Colonic mucosa (tissue), 4 donors: Measurements from ENCODE around the gene MGRN1. TPM values are rescaled to one million over a fixed set of nuclear protein-coding genes. Genes with fewer than 3 reads are reported as not detected.
A peak's percentile ranks its signal among the peaks of the same experiment; 100 is the strongest.
"Not testable (repeated sequence)": the region's sequence is repeated elsewhere in the genome, so short reads cannot be mapped to it uniquely, and the experiment has no call there.

Source experiments
- DNase-seq: peaks from one replicate; pipeline ENCODE4 v3.0.0-alpha.2; 2020
- H3K27ac ChIP-seq: fragments of 200-600 bp; one replicate; pipeline ENCODE4 v1.8.0; 2021
- H3K27me3 ChIP-seq: fragments of 200-600 bp; one replicate; pipeline ENCODE4 v1.8.0; 2021
- H3K36me3 ChIP-seq: fragments of 200-600 bp; one replicate; pipeline ENCODE4 v1.8.0; 2021
- H3K4me1 ChIP-seq: fragments of 200-600 bp; one replicate; pipeline ENCODE4 v1.8.0; 2021; ENCODE audit warnings: mild to moderate bottlenecking
- H3K4me3 ChIP-seq: fragments of 200-600 bp; one replicate; pipeline ENCODE4 v1.8.0; 2021
- H3K9ac ChIP-seq, 2 donors: one replicate each; pipeline ENCODE4 v1.7.0; 2013; ENCODE audit warnings: control low read depth in 2 of 2, low read depth in 2 of 2, low read length in 2 of 2
- H3K9me3 ChIP-seq: fragments of 200-600 bp; one replicate; pipeline ENCODE4 v1.8.0; 2021
- intact Hi-C: fragments of 100-400 bp; cut with DNase I; formaldehyde crosslinking; loops from one replicate; pipeline ENCODE4 v1.14.1; 2022
- microRNA-seq: library from miRNA; unstranded; fragments of <30 nt; microRNA quantifications from one replicate; pipeline ENCODE4, GENCODE V29; 2019
- total RNA-seq, 2 donors: library from RNA; stranded (reverse); fragmentation: NEBNext Ultra II Directional in 1 of 2; extraction: Animal tissue kit (Norgen Biotek cat#: 25700) in 1 of 2; gene quantifications; one replicate each; pipeline ENCODE4 v1.2.1, GENCODE V29; 2021
- TF ChIP-seq, protein P1 (sequence below): fragments of 200-600 bp; IDR thresholded peaks from one replicate; pipeline ENCODE4 v1.8.0; 2022; ENCODE audit warnings: antibody characterized with exemption, mild to moderate bottlenecking
- donor health status: healthy.
- donor health status: DM: no; HTN: no; CAD: no.
- donor health status: DM: no; HTN: no; CAD: no.

The MGRN1 gene
- total RNA-seq, 2 donors from 2014 or later = 75.2 to 79.3 TPM

DNA sequence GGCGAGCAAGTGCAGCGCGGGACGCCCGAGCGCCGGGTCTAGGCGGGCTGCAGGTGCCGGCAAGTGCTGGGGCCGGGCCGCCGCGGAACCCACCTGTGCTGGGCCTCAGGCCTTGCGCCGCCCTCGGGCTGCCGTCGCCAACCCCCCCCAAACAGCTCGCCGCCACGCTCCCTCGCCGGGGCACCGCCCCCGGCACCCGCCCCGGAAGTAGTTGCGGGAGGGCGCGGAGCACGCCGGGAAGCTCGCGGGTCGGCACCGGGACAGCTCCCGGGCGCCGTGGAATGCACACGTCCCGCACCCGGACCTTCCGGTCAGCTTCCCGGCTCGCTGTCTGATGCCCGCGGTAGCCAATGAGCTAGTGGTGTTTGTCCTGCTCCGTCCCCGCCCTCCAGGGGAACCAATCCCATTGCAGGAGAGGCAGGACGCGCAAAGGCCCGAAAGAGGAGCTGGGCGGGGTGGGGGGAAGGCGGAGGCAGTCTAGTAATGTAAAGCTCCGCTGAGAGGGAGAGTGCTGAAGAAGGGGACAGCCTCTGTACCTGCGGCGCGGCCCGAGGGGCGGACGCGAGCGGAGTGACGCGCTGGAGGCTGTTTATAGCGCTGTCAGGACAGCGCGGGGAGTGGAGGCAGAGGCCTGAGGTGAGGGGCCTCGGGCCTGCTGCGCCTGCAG, 109.6 kb downstream of the MGRN1 start, which contains the start of the genes ANKS3 and DNAAF8:
ANKS3 (minus strand) TSS at position 209 of the 667 bp plus-strand sequence. CDS start 4,122 bp downstream, outside the sequence.
DNAAF8 (plus strand) TSS at position 475 of the 667 bp plus-strand sequence. CDS start 1,978 bp downstream, outside the sequence.
- Histone ChIP-seq H3K36me3 (no peaks in the 10 kb centered on the region), H3K4me1 (no peaks in the 10 kb centered on the region), H3K4me3 (peak within 1 kb of the TSS; percentile 99), H3K9ac (peak within 1 kb of the TSS; percentile 82 to 85), H3K27ac (peak within 1 kb of the TSS; percentile 80), H3K9me3 (no peaks in the 10 kb centered on the region), H3K27me3 (no peaks in the 10 kb centered on the region)
- DNase-seq = peak; percentile 98
- intact Hi-C loops = loop anchor here (10.0 kb wide), 1 partner anchor 221 kb away; the partner anchor contains the start of gene SEC14L5
- TF ChIP-seq, protein P1, sequence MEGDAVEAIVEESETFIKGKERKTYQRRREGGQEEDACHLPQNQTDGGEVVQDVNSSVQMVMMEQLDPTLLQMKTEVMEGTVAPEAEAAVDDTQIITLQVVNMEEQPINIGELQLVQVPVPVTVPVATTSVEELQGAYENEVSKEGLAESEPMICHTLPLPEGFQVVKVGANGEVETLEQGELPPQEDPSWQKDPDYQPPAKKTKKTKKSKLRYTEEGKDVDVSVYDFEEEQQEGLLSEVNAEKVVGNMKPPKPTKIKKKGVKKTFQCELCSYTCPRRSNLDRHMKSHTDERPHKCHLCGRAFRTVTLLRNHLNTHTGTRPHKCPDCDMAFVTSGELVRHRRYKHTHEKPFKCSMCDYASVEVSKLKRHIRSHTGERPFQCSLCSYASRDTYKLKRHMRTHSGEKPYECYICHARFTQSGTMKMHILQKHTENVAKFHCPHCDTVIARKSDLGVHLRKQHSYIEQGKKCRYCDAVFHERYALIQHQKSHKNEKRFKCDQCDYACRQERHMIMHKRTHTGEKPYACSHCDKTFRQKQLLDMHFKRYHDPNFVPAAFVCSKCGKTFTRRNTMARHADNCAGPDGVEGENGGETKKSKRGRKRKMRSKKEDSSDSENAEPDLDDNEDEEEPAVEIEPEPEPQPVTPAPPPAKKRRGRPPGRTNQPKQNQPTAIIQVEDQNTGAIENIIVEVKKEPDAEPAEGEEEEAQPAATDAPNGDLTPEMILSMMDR = no peak

DNA sequence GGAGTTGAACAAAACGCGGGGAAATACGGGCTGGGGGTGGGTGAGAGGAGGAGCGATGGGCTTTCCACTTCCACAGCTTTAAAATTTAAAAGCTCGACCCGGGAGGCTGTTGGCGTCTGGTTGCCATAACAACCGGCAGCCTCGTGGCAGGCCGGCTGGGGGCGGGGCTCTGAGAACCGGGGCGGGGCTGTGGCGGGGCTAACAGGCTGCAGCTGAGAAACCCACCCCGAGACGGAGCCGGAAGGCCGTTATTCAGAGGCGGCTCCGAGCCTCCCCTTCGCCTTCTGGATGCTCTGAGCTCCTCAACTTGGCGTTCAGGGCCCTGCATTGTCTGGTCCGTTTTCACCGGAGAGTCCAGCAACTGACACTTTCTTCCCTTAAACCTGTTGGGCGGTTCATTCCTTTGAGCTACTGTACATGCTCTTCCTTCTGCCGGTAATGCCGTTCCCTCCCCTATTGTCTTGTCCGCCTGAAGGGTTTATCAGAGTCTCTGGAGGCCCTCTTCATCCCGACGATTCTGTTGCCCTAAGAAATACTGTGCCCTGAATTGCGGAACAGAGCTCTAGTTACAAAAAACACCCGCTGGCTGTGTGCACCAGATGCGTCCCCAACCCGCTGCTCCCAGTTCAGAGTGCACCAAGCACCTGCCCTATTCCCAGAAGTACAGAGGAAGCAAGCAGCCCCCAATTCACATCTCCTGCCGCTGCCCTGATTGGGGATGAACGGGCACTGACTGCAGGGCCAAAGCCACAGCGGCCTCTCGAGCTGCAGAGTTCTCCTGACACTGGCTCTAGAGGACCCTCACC, 110.3 kb downstream of the MGRN1 start:
- TF ChIP-seq, protein P1 = no peak
- Histone ChIP-seq H3K4me3 (peak overlapping the region; percentile 99), H3K9me3 (no peaks in the 10 kb centered on the region), H3K4me1 (no peaks in the 10 kb centered on the region), H3K27ac (peak overlapping the region; percentile 80), H3K36me3 (no peaks in the 10 kb centered on the region), H3K9ac (peak overlapping the region; percentile 51 to 82), H3K27me3 (no peaks in the 10 kb centered on the region)
- peak; percentile 95 for DNase-seq
- intact Hi-C loops = loop anchor here (10.0 kb wide), 1 partner anchor 220 kb away; the partner anchor contains the start of gene SEC14L5

DNA sequence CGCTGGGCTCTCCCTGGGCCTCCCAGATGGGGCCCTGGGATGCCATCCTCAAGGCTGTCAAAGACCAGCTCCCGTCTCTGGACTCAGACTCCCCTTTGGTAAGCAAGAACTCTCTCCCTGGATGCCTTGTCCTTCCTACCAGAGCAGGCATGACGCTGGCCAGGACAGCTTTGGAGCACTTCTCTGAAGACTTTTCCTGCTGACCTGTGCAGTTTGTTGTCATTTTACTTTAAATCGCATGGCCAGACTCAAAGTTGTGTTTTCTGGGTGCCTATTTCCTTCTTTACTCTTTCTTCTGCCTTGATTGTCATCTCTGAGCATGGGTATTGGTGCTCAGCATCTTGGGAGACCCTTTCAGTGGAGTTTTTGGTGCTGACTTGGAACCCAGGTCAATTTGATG, 111.9 kb downstream of the MGRN1 start:
- TF ChIP-seq, protein P1 = no peak
- no peaks in the 10 kb centered on the region for H3K4me1 ChIP-seq
- no peaks in the 10 kb centered on the region for H3K27me3 ChIP-seq
- DNase-seq = no peak
- no peaks in the 10 kb centered on the region for H3K36me3 ChIP-seq
- intact Hi-C loops = loop anchor here (10.0 kb wide), 1 partner anchor 218 kb away; the partner anchor contains the start of gene SEC14L5
- no peak overlapping the region for H3K27ac ChIP-seq
- H3K4me3 ChIP-seq = no peak overlapping the region
- H3K9me3 ChIP-seq = no peaks in the 10 kb centered on the region
- H3K9ac ChIP-seq = no peak overlapping the region

DNA sequence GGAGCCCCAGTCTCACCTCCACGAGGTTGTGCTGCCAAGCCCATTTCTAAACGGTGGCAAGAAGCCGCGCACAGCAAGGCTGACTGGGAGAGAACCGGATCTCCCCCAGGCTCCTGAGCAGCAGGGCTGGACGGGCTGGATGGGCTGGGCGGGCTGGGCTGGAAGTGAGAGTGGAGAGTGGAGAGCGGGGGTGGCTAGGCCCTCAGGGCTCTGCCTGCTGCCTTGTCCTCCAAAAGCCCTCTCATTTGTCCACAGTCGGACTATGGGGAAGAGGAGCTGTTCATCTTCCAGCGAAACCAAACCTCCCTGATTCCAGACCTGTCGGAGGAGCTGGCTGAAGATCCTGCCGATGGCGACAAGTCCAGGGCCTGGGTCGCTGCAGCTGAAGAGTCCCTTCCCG, 112.9 kb downstream of the MGRN1 start:
- Histone ChIP-seq H3K36me3 (no peaks in the 10 kb centered on the region), H3K4me3 (no peak overlapping the region), H3K27me3 (no peaks in the 10 kb centered on the region), H3K27ac (no peak overlapping the region), H3K4me1 (no peaks in the 10 kb centered on the region), H3K9ac (no peak overlapping the region), H3K9me3 (no peaks in the 10 kb centered on the region)
- no peak for DNase-seq
- TF ChIP-seq, protein P1 = no peak
- intact Hi-C loops = loop anchor here (10.0 kb wide), 1 partner anchor 217 kb away; the partner anchor contains the start of gene SEC14L5

DNA sequence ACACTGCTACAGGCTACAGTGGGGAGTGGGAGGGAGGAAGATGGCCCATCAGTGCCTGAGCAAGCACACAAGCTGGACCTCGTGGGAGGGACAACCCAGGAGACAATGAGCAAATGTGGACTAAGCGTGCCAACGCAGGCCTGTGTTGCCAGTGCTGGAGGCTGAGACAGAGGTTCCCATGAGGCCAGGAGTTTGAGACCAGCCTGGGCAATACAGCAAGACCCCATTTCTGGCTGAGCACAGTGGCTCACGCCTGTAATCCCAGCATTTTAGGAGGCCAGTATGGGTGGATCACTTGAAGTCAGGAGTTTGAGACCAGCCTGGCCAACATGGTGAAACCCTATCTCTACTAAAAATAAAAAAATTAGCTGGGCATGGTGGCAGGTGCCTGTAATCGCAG, 113.7 kb downstream of the MGRN1 start:
- H3K9ac ChIP-seq, DNase-seq, H3K9me3 ChIP-seq, H3K4me1 ChIP-seq, H3K27ac ChIP-seq, H3K4me3 ChIP-seq, H3K27me3 ChIP-seq, H3K36me3 ChIP-seq: not testable (repeated sequence)
- intact Hi-C loops = loop anchor here (10.0 kb wide), 1 partner anchor 216 kb away; the partner anchor contains the start of gene SEC14L5

Small RNAs within 50 kb of the gene (microRNA-seq; reads per million reads assigned to microRNA genes)
- not detected for gene MIR6769A

Other genes with a start within 250 kb of the MGRN1 start
- gene CORO7, start 208.2 kb upstream of the MGRN1 start, total RNA-seq = 10 to 100 TPM; 37.2 to 55.9 TPM
- 10 to 100 TPM; 48.3 to 76.1 TPM for gene DNAJA3, start 199.0 kb upstream of the MGRN1 start, total RNA-seq
- gene NMRAL1, start 150.2 kb upstream of the MGRN1 start, total RNA-seq = 10 to 100 TPM; 25.8 to 40.2 TPM
- gene HMOX2, start 148.4 kb upstream of the MGRN1 start, total RNA-seq = 10 to 100 TPM; 46.8 to 55.7 TPM
- 10 to 100 TPM; 13.1 to 18.4 TPM for gene CDIP1, start 86.1 kb upstream of the MGRN1 start, total RNA-seq
- under 1 TPM in 1 of 2 donors, not detected in 1; 0.08 TPM for gene C16orf96, start 68.5 kb upstream of the MGRN1 start, total RNA-seq
- 10 to 100 TPM; 19.4 to 20.2 TPM for gene UBALD1, start 9.9 kb upstream of the MGRN1 start, total RNA-seq
- 10 to 100 TPM; 50.7 to 80.1 TPM for gene NUDT16L1, start 68.7 kb downstream of the MGRN1 start, total RNA-seq
- gene ANKS3, start 109.4 kb downstream of the MGRN1 start, total RNA-seq = 10 to 100 TPM; 10.1 to 23.2 TPM
- gene DNAAF8, start 109.7 kb downstream of the MGRN1 start, total RNA-seq = under 1 TPM; 0.61 to 0.69 TPM
- gene ZNF500, start 142.3 kb downstream of the MGRN1 start, total RNA-seq = 10 to 100 TPM; 12.3 to 16.1 TPM
- gene SEPTIN12, start 163.5 kb downstream of the MGRN1 start, total RNA-seq = not detected
- gene SMIM22, start 170.5 kb downstream of the MGRN1 start, total RNA-seq = 100 to 1,000 TPM; 361 to 457 TPM
- 10 to 100 TPM; 18.1 to 23.9 TPM for gene ROGDI, start 177.8 kb downstream of the MGRN1 start, total RNA-seq
- 100 to 1,000 TPM; 112 to 134 TPM for gene GLYR1, start 222.5 kb downstream of the MGRN1 start, total RNA-seq
- 10 to 100 TPM; 34.7 to 41.7 TPM for gene UBN1, start 222.7 kb downstream of the MGRN1 start, total RNA-seq